OCI-M2 (cell line): ENCODE results near the gene THOC6.
"Not testable (repeated sequence)": the region's sequence is repeated elsewhere in the genome, so short reads cannot be mapped to it uniquely, and the experiment has no call there.

Experiments used
- DNase-seq: peaks from one replicate; lab custom pipeline; 2025; ENCODE audit not compliant: unreplicated experiment; lab: John Stamatoyannopoulos, UW

Gene THOC6

DNA sequence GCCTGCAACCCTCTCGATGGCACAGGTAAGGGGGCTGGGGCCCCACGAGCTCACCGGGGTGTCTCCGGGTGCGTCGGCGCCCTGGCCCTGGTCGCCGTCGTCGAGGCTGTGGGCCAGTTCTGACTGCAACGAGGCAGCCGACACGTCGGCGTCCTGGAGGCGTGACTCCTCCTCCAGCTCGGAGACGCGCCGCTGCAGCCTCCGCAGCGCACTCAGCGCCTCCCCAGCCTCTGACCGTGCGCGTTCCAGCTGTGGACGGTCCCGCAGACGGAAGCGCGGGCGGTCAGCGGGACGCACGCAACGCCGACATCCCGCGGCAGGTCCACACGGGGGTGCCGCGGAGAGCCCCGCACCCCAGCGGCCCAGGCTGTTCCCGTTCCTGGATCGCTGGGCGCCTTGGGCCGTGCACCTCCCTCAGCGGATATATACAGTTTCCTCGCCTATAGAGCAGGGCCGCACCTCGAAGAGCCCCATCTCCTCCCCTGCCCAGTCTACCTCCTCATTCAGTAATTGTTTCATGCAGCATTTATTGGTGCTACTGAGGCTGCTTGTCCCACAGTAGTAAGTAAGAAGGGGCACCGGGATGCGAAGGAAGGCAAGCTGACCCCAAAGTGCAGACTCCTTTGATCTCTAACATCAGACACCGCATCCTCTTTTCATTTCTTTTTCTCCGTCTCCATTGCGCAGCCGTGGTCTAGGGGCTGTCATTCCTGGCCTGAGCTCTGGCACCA, 5.8 kb downstream of the THOC6 start:
- no peak for DNase-seq

DNA sequence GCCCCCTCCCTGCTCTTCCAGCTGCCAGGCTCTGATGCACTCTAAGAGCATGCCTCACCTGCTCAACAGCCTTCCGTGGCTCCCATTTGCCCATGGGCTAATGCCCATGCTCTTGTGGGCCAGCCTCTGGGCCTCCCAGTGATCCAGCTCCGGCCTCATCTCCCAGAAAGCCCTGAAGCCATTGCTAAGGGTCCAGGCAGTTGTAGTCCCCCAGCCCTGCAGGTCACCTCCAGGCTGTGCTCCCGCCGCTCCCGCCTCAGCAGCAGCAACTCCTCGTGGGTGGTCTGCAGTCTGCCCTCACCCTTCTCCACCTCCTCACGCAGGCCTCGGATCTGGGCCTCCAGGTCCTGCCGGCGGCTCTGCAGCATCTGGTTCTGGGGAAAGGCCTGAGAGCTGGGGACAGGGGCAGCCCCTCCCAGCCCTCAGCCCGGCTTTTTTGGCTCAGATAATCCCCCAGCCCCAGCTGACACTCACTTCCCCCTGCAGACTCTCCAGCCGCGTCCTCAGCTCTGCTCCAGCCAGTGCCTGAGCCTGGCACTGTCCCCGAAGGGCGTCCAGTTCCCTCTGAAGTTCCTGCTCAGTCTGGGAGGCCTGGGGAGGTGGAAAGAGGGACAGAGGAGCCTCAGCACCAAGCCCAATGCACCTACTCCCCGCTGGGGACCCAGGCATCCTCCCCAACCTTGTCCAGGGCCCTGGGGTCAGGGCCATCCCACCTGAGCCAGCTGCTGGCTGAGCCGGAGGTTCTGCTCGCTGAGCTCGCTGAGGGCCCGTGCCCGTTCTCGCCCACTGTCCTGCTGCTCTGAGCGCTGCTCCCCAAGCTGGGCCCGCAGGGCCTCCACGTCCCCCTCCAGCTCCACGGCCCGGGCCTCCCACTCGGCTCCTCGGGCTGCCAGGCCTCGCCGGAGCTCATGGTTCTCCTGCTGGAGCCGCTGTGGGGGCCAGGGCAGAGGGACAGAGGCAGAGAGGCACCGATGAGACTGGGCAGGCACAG, 6.7 kb downstream of the THOC6 start:
- no peak for DNase-seq

GRCh38 chr16:3032624-3033023, 8.8 kb downstream of the THOC6 start:
- DNase-seq = no peak

DNA sequence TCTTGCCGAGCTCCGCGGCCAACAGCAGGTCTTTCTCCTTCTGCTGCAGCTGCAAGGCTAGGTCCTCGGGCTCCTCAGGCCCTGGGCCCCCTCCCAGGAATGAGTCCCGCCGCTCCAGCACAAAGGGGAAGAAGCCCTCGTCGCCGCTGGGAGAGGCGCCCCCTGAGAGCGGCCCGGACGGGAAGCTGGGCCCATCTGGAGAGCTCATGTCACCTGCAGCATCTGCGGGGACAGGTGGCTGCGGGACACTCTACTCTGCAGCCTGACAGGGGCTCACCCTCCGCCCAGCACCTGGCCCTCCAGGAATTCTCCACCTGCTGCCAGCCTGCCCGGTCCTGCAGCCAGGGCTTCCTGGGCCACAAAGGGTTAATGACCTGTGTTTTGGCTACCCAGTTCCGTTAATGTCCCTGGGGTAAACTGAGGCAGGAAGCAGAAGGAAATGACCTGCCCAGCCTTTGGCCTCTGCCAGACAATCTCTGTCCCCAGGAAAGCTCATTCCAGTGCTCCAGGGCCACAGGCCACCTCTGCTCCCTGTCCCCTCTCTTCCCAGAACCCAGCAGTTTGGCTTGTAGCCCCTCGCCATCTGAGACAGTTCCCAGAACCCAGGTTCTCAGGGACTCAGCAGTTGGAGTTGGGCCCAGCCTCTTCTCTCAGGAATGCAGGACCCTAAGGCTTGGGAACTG, 11.6 kb downstream of the THOC6 start:
- DNase-seq = no peak

DNA sequence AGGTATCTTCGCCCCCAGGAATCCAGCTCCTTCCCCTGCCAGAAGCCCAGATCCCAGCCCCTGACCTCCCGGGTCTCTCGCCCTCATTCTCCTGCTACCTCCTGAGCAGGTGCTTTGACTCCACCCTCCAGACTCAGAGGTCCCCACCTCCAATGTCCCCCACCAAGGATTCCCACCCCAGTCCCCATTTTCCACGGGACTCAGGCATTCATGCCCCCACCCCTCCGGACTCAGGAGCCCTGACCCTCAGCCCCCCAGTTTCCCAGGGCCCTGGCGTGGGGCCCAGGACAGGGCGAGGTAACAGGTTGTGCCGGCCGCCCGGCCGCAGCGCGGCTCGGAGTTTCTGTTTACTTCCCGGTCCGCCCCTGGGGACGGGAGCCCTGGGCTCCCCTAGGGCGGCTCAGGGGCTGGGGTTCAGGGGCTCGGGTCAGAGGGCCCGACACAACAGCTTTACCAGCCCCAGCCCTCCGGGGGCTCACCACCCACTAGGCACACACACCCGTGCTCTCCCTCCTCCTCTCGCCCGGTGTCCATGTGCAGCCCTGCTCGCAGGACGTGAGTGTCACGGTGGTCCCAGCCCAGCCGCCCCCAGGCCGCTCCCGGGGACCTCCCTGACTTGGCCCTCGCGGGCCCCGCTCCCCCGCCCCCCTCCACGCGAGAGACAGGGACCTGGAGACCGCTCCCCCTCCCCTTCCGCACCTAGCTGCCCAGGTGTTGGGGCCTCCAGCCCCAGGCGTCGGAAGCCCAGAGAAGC, 12.3 kb downstream of the THOC6 start:
- no peak for DNase-seq

DNA sequence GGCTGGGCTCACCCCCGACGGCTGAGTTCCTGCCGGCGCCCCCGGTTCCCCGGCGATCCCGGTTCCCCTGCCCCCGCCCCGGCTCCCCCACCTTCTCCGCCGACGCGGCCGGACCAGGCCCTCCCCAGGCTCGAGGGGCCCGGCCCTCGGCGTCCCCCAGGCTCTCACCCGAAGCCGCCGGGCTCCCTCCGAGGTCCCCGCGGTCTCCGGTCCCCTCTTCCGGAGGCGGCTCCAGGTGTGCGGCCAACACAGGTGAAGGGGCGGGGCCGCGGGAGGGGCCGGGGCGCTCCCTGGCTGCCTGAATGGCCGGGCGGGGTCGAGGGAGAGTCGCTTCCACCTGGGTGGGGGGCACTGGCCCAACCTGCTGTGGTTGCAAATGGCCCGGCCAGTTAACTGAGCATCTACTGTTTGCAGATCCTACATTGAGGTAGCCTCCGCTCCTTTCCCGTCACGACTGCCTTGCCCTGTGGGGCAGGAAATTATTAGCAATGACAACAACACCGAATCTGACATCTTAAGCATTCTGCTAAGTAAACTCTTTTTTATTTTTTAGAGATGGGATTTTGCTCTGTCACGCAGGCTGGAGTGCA, 13.0 kb downstream of the THOC6 start, which contains the start of gene BICDL2:
Gene BICDL2, minus strand, starts transcription at position 219 of the 590 bp plus-strand sequence. CDS start 1,448 bp downstream, outside the sequence.
- DNase-seq = no peak

DNA sequence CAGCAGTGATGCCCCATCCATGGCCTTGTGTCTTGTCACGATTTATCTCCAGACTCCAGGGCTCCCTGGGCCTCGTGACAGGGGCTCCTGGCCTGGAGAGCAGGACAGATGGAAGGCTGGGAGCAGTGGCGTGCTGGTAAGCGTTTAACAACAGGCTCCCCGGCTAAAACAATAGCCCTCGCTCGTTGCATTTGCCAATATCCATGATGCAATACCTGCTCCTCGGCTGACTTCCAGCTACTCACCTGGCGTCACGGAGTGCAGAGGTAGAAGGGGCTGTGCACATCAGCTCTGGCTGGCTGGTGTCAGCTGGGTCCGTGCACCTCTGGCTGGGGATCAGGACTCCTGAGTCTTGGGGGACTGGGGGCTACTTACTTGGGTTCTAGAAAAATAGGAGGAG, 14.4 kb downstream of the THOC6 start:
- DNase-seq = no peak

GRCh38 chr16:3038896-3039295, 15.1 kb downstream of the THOC6 start:
- no peak for DNase-seq

DNA sequence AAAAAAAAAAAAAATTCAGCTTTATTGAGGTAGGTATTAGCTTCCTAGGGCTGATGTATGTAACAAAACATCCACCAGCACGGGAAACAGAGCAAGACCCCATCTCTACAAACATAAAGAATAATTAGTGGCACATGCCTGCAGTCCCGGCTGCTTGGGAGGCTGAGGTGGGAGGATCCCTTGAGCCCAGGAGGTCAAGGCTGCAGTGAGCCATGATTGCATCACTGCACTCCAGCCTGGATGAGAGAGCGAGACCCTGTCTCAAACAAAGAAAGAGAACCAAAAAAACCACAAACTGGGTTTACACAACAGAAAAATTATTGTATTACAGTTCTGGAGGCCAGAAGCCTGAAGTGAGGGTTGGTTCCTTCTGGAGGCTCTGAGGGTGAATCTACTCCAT, 18.5 kb downstream of the THOC6 start:
- DNase-seq = no peak

DNA sequence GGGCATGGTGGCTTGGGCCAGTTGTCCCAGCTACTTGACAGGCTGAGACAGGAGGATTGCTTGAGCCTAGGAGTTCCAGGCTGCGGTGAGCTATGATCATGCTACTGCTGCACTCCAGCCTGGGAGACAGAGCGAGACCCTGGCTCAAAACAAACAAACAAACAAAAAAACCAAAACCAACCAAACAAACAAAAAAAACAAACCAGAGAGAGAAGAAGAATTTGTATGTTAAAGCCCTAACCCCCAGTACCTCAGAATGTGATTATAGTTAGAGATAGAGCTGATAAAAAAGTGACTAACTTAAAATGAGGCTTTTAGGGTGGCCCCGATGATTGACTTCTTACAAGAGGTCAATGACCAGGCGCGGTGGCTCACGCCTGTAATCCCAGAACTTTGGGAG, 20.9 kb downstream of the THOC6 start:
- no peak for DNase-seq

- no peak for DNase-seq
Observed at GRCh38 chr16:3045758-3046640, 22.2 kb downstream of the THOC6 start, which contains the start of gene MMP25. Gene MMP25 (plus strand): TSS chr16:3046561. CDS start chr16:3046918, 357 bp downstream.

- DNase-seq = no peak
Observed at GRCh38 chr16:3046641-3047386, 23.0 kb downstream of the THOC6 start.

- no peak for DNase-seq
Observed at GRCh38 chr16:3047387-3047720, 23.5 kb downstream of the THOC6 start.

- DNase-seq = no peak
Observed at GRCh38 chr16:3049921-3050481, 26.2 kb downstream of the THOC6 start.

DNA sequence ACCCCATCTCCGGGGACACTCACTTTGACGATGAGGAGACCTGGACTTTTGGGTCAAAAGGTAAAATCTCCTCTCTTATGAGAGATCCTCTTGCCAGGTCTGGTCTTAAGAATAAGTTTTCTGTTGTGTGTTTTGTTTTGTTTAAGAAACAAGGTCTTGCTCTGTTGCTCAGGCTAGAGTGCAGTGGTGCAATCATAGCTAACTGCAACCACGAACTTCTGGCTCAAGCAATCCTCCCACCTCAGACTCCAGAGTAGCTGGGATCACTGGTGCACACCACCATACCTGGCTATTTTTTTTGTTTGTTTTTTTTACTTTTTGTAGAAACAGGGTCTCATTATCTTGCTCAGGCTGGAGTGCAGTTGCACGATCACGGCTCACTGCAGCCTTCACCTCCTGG, 26.7 kb downstream of the THOC6 start:
- no peak for DNase-seq

- DNase-seq = no peak
Observed at GRCh38 chr16:3051009-3051408, 27.2 kb downstream of the THOC6 start.

- DNase-seq = no peak
Observed at GRCh38 chr16:3051494-3051893, 27.7 kb downstream of the THOC6 start.

- not testable (repeated sequence) for DNase-seq
Observed at GRCh38 chr16:3052571-3053329, 28.9 kb downstream of the THOC6 start.
